WTC11 (cell line): ENCODE measurements around the gene SLC23A1. TPM values are rescaled to one million over a fixed set of nuclear protein-coding genes. Genes with fewer than 3 reads are reported as not detected.

Source experiments
- ATAC-seq: fragments of 200-7000 bp; cut with Tn5 transposase; 2 replicates; pipeline ENCODE4 v1.10.0; 2021; ENCODE audit warnings: mild to moderate bottlenecking, moderate library complexity
- CTCF ChIA-PET: fragments of 300-600 bp; sonication (Branson Sonifier 250); formaldehyde crosslinking; loops from one replicate; lab custom pipeline; 2021; ENCODE audit warnings: antibody characterized with exemption; lab: Charles Lee
- POLR2A ChIA-PET: fragments of 350-600 bp; sonication (Branson Sonifier 250); formaldehyde crosslinking; loops from one replicate; lab custom pipeline; 2021; ENCODE audit warnings: antibody characterized with exemption; lab: Charles Lee
- DNase-seq: peaks from one replicate; pipeline ENCODE4 v3.0.0; 2021; ENCODE audit warnings: low spot score
- H3K27ac Mint-ChIP-seq: 2 replicates; pipeline ENCODE4 v1.8.0; 2021; ENCODE audit warnings: mixed read lengths
- H3K27me3 Mint-ChIP-seq: 2 replicates; pipeline ENCODE4 v1.8.0; 2021; ENCODE audit warnings: low read depth, mild to moderate bottlenecking, moderate library complexity, mixed read lengths
- H3K36me3 Mint-ChIP-seq: 2 replicates; pipeline ENCODE4 v1.8.0; 2021; ENCODE audit warnings: mixed read lengths
- H3K4me1 Mint-ChIP-seq: 2 replicates; pipeline ENCODE4 v1.8.0; 2022; ENCODE audit warnings: mixed read lengths
- H3K4me3 Mint-ChIP-seq: 2 replicates; pipeline ENCODE4 v1.8.0; 2021; ENCODE audit warnings: mild to moderate bottlenecking, moderate library complexity, mixed read lengths
- H3K9me3 Mint-ChIP-seq: 2 replicates; pipeline ENCODE4 v1.8.0; 2021; ENCODE audit warnings: mixed read lengths
- AFF4 ChIP-seq: sonication (generic); formaldehyde crosslinking; IDR thresholded peaks from 2 replicates; pipeline ENCODE4 v1.8.1; 2023; ENCODE audit warnings: mild to moderate bottlenecking, missing genetic modification reagents, borderline replicate concordance
- CBFB ChIP-seq: sonication (generic); formaldehyde crosslinking; IDR thresholded peaks from 2 replicates; pipeline ENCODE4 v1.8.1; 2022; ENCODE audit warnings: mild to moderate bottlenecking, low read depth, missing genetic modification reagents
- CDX4 ChIP-seq: fragments of 250-450 bp; sonication (Bioruptor Pico); IDR thresholded peaks from 2 replicates; pipeline ENCODE4 v1.9.0; 2021; ENCODE audit warnings: moderate library complexity, mild to moderate bottlenecking, inconsistent platforms, borderline replicate concordance
- CTCF ChIP-seq: fragments of 200-600 bp; IDR thresholded peaks from 2 replicates; pipeline ENCODE4 v1.8.0; 2022; ENCODE audit warnings: antibody characterized with exemption
- FOXK1 ChIP-seq: sonication (generic); formaldehyde crosslinking; IDR thresholded peaks from 2 replicates; pipeline ENCODE4 v1.8.0; 2022; ENCODE audit warnings: mild to moderate bottlenecking, moderate library complexity, missing genetic modification reagents
- FOXP1 ChIP-seq: sonication (generic); formaldehyde crosslinking; IDR thresholded peaks from 2 replicates; pipeline ENCODE4 v1.8.0; 2022; ENCODE audit warnings: missing genetic modification reagents, mild to moderate bottlenecking, moderate library complexity, borderline replicate concordance
- FOXP4 ChIP-seq: sonication (generic); formaldehyde crosslinking; IDR thresholded peaks from 2 replicates; pipeline ENCODE4 v1.8.0; 2022; ENCODE audit warnings: mild to moderate bottlenecking, missing genetic modification reagents
- HMGA2 ChIP-seq: fragments of 250-450 bp; sonication (Bioruptor Pico); IDR thresholded peaks from 2 replicates; pipeline ENCODE4 v1.4.0; 2021; ENCODE audit warnings: mild to moderate bottlenecking, moderate library complexity
- JUN ChIP-seq: sonication (generic); formaldehyde crosslinking; IDR thresholded peaks from 2 replicates; pipeline ENCODE4 v1.8.0; 2023; ENCODE audit warnings: mild to moderate bottlenecking, missing genetic modification reagents
- KAT7 ChIP-seq: sonication (generic); formaldehyde crosslinking; IDR thresholded peaks from 2 replicates; pipeline ENCODE4 v1.8.1; 2023; ENCODE audit warnings: missing genetic modification reagents, mild to moderate bottlenecking, borderline replicate concordance
- NR2C2 ChIP-seq: sonication (generic); formaldehyde crosslinking; IDR thresholded peaks from 2 replicates; pipeline ENCODE4 v1.8.0; 2022; ENCODE audit warnings: mild to moderate bottlenecking, missing genetic modification reagents
- RELA ChIP-seq: sonication (generic); formaldehyde crosslinking; IDR thresholded peaks from 2 replicates; pipeline ENCODE4 v1.8.1; 2022; ENCODE audit warnings: missing genetic modification reagents, mild to moderate bottlenecking, borderline replicate concordance
- SMAD4 ChIP-seq: sonication (generic); formaldehyde crosslinking; IDR thresholded peaks from 2 replicates; pipeline ENCODE4 v1.8.0; 2022; ENCODE audit warnings: mild to moderate bottlenecking, missing genetic modification reagents
- SP1 ChIP-seq: sonication (generic); formaldehyde crosslinking; conservative IDR thresholded peaks from 2 replicates; pipeline ENCODE4 v1.8.1; 2022; ENCODE audit warnings: missing genetic modification reagents
- TCF7 ChIP-seq: sonication (generic); formaldehyde crosslinking; IDR thresholded peaks from 2 replicates; pipeline ENCODE4 v1.8.0; 2022; ENCODE audit warnings: mild to moderate bottlenecking, low read depth, missing genetic modification reagents, moderate library complexity
- TEAD4 ChIP-seq: sonication (generic); formaldehyde crosslinking; IDR thresholded peaks from 2 replicates; pipeline ENCODE4 v1.8.0; 2022; ENCODE audit warnings: mild to moderate bottlenecking, missing genetic modification reagents
- USF2 ChIP-seq: sonication (generic); formaldehyde crosslinking; IDR thresholded peaks from 2 replicates; pipeline ENCODE4 v1.8.1; 2023; ENCODE audit warnings: mild to moderate bottlenecking, missing genetic modification reagents, moderate library complexity
- ZBTB21 ChIP-seq: sonication (generic); formaldehyde crosslinking; IDR thresholded peaks from 2 replicates; pipeline ENCODE4 v1.8.1; 2023; ENCODE audit warnings: mild to moderate bottlenecking, missing genetic modification reagents, borderline replicate concordance
- ZNF219 ChIP-seq: sonication (generic); formaldehyde crosslinking; IDR thresholded peaks from 2 replicates; pipeline ENCODE4 v1.8.0; 2023; ENCODE audit warnings: missing genetic modification reagents, mild to moderate bottlenecking, borderline replicate concordance
- ZNF232 ChIP-seq: sonication (generic); formaldehyde crosslinking; IDR thresholded peaks from 2 replicates; pipeline ENCODE4 v1.8.0; 2022; ENCODE audit warnings: mild to moderate bottlenecking, missing genetic modification reagents
- ZNF317 ChIP-seq: sonication (generic); formaldehyde crosslinking; IDR thresholded peaks from 2 replicates; pipeline ENCODE4 v1.8.1; 2023; ENCODE audit warnings: low read depth, mild to moderate bottlenecking, moderate library complexity, missing genetic modification reagents, borderline replicate concordance
- ZNF396 ChIP-seq: fragments of 250-450 bp; sonication (Bioruptor Pico); IDR thresholded peaks from 2 replicates; pipeline ENCODE4 v1.8.0; 2021; ENCODE audit warnings: mild to moderate bottlenecking, moderate library complexity, borderline replicate concordance
- total RNA-seq: library from RNA; stranded (reverse); gene quantifications from 3 replicates; pipeline ENCODE4 v1.2.3, GENCODE V29; 2021

SLC23A1 gene
- total RNA-seq, 1 experiment from 2014 or later = not detected

GRCh38 chr5:139415869-139416268, 32.8 kb upstream of the SLC23A1 start:
- DNase-seq (no peak), ATAC-seq (no peak)
- H3K27me3 Mint-ChIP-seq = no peaks in the 10 kb centered on the region; the same call in 1 of the 2 replicates
- CTCF ChIA-PET = interaction anchor here (0.6 kb wide), 1 partner anchor 139 kb away, joined by 3 read pairs; no protein-coding TSS in a partner anchor
- H3K27ac Mint-ChIP-seq = no peak overlapping the region
- no peak overlapping the region for H3K4me3 Mint-ChIP-seq
- peaks cover 13% of the 10 kb centered on the region for H3K36me3 Mint-ChIP-seq
- H3K9me3 Mint-ChIP-seq = no peaks in the 10 kb centered on the region
- TF ChIP-seq NR2C2 (CRISPR knock-in tag) (no peak), SMAD4 (no peak), ZNF317 (CRISPR knock-in tag) (no peak), FOXK1 (CRISPR knock-in tag) (no peak), CDX4 (CRISPR knock-in tag) (no peak), TEAD4 (no peak), JUN (no peak), CTCF (no peak), ZNF396 (CRISPR knock-in tag) (no peak), FOXP4 (CRISPR knock-in tag) (no peak), CBFB (no peak), ZBTB21 (CRISPR knock-in tag) (no peak), RELA (no peak), TCF7 (CRISPR knock-in tag) (no peak), USF2 (CRISPR knock-in tag) (no peak), KAT7 (CRISPR knock-in tag) (no peak), FOXP1 (CRISPR knock-in tag) (no peak)
- POLR2A ChIA-PET = no interaction called here
- peaks cover 9% of the 10 kb centered on the region for H3K4me1 Mint-ChIP-seq

- peaks cover 9% of the 10 kb centered on the region for H3K4me1 Mint-ChIP-seq
- ChIA-PET CTCF (no interaction called here), POLR2A (no interaction called here)
- peaks cover 13% of the 10 kb centered on the region for H3K36me3 Mint-ChIP-seq
- H3K9me3 Mint-ChIP-seq = no peaks in the 10 kb centered on the region
- ATAC-seq (no peak), DNase-seq (no peak)
- H3K27me3 Mint-ChIP-seq = no peaks in the 10 kb centered on the region; the same call in 1 of the 2 replicates
- no peak overlapping the region for H3K27ac Mint-ChIP-seq
- no peak overlapping the region for H3K4me3 Mint-ChIP-seq
- no peak for TF ChIP-seq ZNF219 (CRISPR knock-in tag)
- TF ChIP-seq HMGA2 (CRISPR knock-in tag) = no peak
- no peak for TF ChIP-seq KAT7 (CRISPR knock-in tag)
- no peak for TF ChIP-seq AFF4 (CRISPR knock-in tag)
- TF ChIP-seq ZNF317 (CRISPR knock-in tag) = no peak
- TF ChIP-seq SP1 (CRISPR knock-in tag) = no peak
- TF ChIP-seq ZNF232 = no peak
These were observed 32.2 kb upstream of the SLC23A1 start for GRCh38 chr5:139415221-139415861.
